Measurements from ENCODE around the gene PDAP1. TPM values are rescaled to one million over a fixed set of nuclear protein-coding genes. Genes with fewer than 3 reads are reported as not detected.
A peak's percentile ranks its signal among the peaks of the same experiment; 100 is the strongest.
"Not testable (repeated sequence)": the region's sequence is repeated elsewhere in the genome, so short reads cannot be mapped to it uniquely, and the experiment has no call there.

The PDAP1 gene
- polyA plus RNA-seq, 2 of the 4 experiments (the other 2 are of a cell fraction) = 81.8 to 347 TPM

GRCh38 chr7:99438573-99439480 lies 30.4 kb upstream of the PDAP1 start, which contains the start of the genes CPSF4 and PTCD1 (continued):
- no peak for TF ChIP-seq NPAS2 (CRISPR knock-in tag; IDR thresholded peaks at IDR 0.05; ENCODE audit: borderline replicate concordance)
- TF ChIP-seq, protein P1, sequence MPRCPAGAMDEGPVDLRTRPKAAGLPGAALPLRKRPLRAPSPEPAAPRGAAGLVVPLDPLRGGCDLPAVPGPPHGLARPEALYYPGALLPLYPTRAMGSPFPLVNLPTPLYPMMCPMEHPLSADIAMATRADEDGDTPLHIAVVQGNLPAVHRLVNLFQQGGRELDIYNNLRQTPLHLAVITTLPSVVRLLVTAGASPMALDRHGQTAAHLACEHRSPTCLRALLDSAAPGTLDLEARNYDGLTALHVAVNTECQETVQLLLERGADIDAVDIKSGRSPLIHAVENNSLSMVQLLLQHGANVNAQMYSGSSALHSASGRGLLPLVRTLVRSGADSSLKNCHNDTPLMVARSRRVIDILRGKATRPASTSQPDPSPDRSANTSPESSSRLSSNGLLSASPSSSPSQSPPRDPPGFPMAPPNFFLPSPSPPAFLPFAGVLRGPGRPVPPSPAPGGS (IDR thresholded peaks at IDR 0.05) = peak; percentile 74; the same call in 1 of the 3 replicates
- peak; percentile 64 for TF ChIP-seq POLR2A (IDR thresholded peaks at IDR 0.05; ENCODE audit: low read length)
- no peak for TF ChIP-seq ESRRA (IDR thresholded peaks at IDR 0.05; ENCODE audit: borderline replicate concordance, low read length)

DNA sequence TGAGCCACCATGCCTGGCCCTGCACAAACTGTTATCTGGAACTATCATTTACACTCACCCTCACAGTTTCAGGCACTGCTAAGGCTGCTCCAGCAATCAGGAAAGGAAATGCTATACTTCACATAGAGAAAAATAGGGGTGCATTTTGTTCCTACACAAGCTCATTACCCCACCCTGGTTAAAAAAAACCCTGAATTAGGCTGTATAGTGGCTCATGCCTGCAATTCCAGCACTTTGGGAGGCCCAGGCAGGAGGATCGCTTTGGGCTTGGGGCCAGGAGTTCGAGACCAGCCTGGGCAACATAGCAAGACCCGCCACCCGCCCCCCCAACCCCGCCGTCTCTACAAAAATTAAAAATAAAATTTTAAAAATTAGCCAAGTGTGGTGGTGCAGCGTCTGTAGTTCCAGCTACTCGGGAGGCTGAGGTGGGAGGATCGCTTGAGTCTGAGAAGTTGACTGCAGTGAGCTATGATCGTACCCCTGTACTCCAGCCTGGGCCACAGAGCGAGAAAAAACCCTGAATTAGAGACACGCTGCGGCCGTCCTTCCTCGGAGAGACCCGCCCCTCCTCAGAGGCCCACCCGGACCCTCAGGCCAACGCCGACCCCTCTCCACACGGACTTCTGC lies 29.7 kb upstream of the PDAP1 start:
- H3K4me2 ChIP-seq = peak overlapping the region; percentile 79
- TF ChIP-seq HMGXB4 (CRISPR knock-in tag; IDR thresholded peaks at IDR 0.05; ENCODE audit: borderline replicate concordance) = no peak
- no peak for TF ChIP-seq HDAC2 (IDR thresholded peaks at IDR 0.05)
- TF ChIP-seq RNF2 (IDR thresholded peaks at IDR 0.05; ENCODE audit: borderline replicate concordance, low read depth) = no peak
- TF ChIP-seq ZSCAN20 (CRISPR knock-in tag; IDR thresholded peaks at IDR 0.05) = no peak
- no peak for TF ChIP-seq PHF8 (IDR thresholded peaks at IDR 0.05; ENCODE audit: borderline replicate concordance, low read depth)
- no peak for TF ChIP-seq FOSL2 (IDR thresholded peaks at IDR 0.05)
- no peak for TF ChIP-seq FOSL2 (CRISPR knock-in tag; IDR thresholded peaks at IDR 0.05)
- no peak for TF ChIP-seq FOXS1 (CRISPR knock-in tag; IDR thresholded peaks at IDR 0.05)
- TF ChIP-seq RFX5 (IDR thresholded peaks at IDR 0.05) = no peak

DNA sequence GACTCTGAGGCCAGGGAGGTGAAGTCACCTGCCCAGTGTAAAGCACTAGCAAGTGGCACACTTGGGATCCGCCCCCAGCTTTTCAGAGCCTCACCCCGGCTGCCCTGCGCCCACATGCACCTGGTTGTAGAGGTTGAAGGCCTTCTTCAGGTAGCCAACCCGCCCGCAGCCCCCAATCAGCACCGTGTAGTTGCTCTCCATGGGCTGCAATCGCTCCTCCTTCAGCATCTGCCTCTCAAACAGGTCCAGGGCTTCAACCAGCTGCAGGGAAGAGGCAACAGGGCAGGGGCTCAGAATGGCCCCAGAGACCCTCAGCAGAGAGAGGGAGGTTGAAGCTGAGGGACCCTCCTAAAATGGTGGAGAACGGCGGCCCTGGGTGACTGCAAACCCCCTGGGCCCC lies 24.8 kb upstream of the PDAP1 start:
- DNase-seq (ENCODE audit: low read depth in 1 of 2, low spot score in 1 of 2) = no peak
- no peak for TF ChIP-seq RARB (CRISPR knock-in tag; IDR thresholded peaks at IDR 0.05)
- TF ChIP-seq CEBPB (IDR thresholded peaks at IDR 0.05) = no peak
- no peak for TF ChIP-seq CBX2 (IDR thresholded peaks at IDR 0.05; ENCODE audit: borderline replicate concordance, low read depth)
- TF ChIP-seq HEYL (CRISPR knock-in tag; IDR thresholded peaks at IDR 0.05) = no peak
- no peak for TF ChIP-seq MAFK (IDR thresholded peaks at IDR 0.05; ENCODE audit: partially characterized antibody)
- TF ChIP-seq FOSL2 (IDR thresholded peaks at IDR 0.05) = no peak
- TF ChIP-seq FOSL2 (CRISPR knock-in tag; IDR thresholded peaks at IDR 0.05) = no peak
- no peak for TF ChIP-seq MYC (IDR thresholded peaks at IDR 0.05; ENCODE audit: borderline replicate concordance, low read length)
- no peak for TF ChIP-seq EHMT2 (IDR thresholded peaks at IDR 0.05; ENCODE audit: low read depth)
- TF ChIP-seq NPAS2 (CRISPR knock-in tag; IDR thresholded peaks at IDR 0.05; ENCODE audit: borderline replicate concordance) = no peak
- no peak for TF ChIP-seq HOXB13 (CRISPR knock-in tag; IDR thresholded peaks at IDR 0.05; ENCODE audit: low read depth)
- no peak for FAIRE-seq
- POLR2A ChIA-PET = no interaction called here
- H3K4me3 ChIP-seq = no peak overlapping the region
- H3K4me1 ChIP-seq = peaks cover 9% of the 10 kb centered on the region; the same call in 2 of the 3 replicates
- H3K4me2 ChIP-seq = no peak overlapping the region
- CTCF ChIA-PET = interaction anchor here (0.5 to 1.5 kb wide), 3 partner anchors 10 to 55 kb away, joined by 3 to 9 read pairs (median 4); no protein-coding TSS in a partner anchor
- WGBS (ENCODE audit: missing lambda C conversion rate) = 96% methylated on average over 9 of the region's 9 CpGs
- H3K9me3 ChIP-seq = no peaks in the 10 kb centered on the region
- no peak for ATAC-seq
- no peak overlapping the region for H3K27ac ChIP-seq

More for the DNA sequence above, 29.7 kb upstream of the PDAP1 start:
- FAIRE-seq (no peak), DNase-seq (ENCODE audit: low read depth in 1 of 2, low spot score in 1 of 2) (no peak), ATAC-seq (peak; percentile 25 to 42; a peak in 3 of 6 replicates)
- Histone ChIP-seq H3K27ac (peak overlapping the region; percentile 93 to 99), H3K9me3 (no peaks in the 10 kb centered on the region), H3K4me3 (peak overlapping the region; percentile 86), H3K4me1 (peaks cover 18% of the 10 kb centered on the region; the same call in 2 of the 3 replicates)
- CTCF ChIA-PET = interaction anchor here (5.0 kb wide), 1 partner anchor 12 kb away, joined by 24 read pairs; no protein-coding TSS in a partner anchor
- POLR2A ChIA-PET = interaction anchor here (0.6 to 1.5 kb wide), 6 partner anchors 8 to 29 kb away, joined by 3 to 16 read pairs (median 4); partner anchors contain the start of genes BUD31 and PDAP1
- WGBS (ENCODE audit: missing lambda C conversion rate) = 3% methylated on average over 19 of the region's 20 CpGs

DNA sequence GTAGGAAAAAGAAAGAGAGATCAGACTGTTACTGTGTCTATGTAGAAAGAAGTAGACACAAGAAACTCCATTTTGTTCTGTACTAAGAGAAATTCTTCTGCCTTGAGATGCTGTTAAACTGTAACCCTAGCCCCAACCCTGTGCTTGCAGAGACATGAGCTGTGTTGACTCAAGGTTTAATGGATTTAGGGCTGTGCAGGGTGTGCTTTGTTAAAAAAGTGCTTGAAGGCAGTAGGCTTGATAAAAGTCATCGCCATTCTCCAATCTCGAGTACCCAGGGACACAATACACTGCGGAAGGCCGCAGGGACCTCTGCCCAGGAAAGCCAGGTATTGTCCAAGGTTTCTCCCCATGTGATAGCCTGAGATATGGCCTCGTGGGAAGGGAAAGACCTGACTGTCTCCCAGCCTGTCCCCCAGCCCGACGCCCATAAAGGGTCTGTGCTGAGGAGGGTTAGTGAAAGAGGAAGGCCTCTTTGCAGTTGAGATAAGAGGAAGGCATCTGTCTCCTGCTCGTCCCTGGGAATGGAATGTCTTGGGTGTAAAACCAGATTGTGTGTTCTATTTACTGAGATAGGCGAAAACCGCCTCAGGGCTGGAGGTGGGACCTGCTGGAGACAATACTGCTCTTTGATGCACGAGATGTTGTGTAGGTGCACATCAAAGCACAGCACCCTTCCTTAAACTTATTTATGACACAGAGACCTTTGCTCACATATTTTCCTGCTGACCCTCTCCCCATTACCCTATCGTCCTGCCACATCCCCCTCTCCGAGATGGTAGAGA lies 23.6 kb upstream of the PDAP1 start:
- H3K4me3 ChIP-seq; H3K4me1 ChIP-seq; DNase-seq (ENCODE audit: low read depth in 1 of 2, low spot score in 1 of 2); H3K27ac ChIP-seq; H3K4me2 ChIP-seq; POLR2A ChIA-PET; ATAC-seq; H3K9me3 ChIP-seq; FAIRE-seq: not testable (repeated sequence)
- 78% methylated on average over 13 of the region's 13 CpGs for WGBS (ENCODE audit: missing lambda C conversion rate)
- CTCF ChIA-PET = interaction anchor here (0.5 to 1.5 kb wide), 2 partner anchors 16 to 72 kb away, joined by 3 to 4 read pairs; no protein-coding TSS in a partner anchor
